HG03439 (cell line): ENCODE measurements around the gene FAM107B.

ENCODE experiments used
- ATAC-seq: cut with Tn5 transposase; IDR thresholded peaks from one replicate; pipeline ENCODE4 v1.9.1; 2021; ENCODE audit warnings: mild to moderate bottlenecking, moderate library complexity; ENCODE audit not compliant: unreplicated experiment

FAM107B gene

GRCh38 chr10:14563359-14563940, 211.2 kb downstream of the FAM107B start:
- ATAC-seq, result no peak

DNA sequence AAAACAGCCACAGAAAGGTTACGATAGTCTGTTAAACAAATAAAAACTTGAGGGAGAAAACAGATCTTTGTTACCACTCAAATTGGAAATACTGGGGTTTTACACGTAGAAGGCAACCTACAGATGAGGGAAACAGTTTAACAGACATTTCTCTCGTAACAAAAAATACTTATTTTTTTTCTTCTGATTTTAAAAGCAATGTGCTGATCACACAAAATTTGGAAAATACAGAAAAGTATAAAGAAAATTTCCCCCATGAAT, 211.7 kb downstream of the FAM107B start:
- no peak for ATAC-seq

DNA sequence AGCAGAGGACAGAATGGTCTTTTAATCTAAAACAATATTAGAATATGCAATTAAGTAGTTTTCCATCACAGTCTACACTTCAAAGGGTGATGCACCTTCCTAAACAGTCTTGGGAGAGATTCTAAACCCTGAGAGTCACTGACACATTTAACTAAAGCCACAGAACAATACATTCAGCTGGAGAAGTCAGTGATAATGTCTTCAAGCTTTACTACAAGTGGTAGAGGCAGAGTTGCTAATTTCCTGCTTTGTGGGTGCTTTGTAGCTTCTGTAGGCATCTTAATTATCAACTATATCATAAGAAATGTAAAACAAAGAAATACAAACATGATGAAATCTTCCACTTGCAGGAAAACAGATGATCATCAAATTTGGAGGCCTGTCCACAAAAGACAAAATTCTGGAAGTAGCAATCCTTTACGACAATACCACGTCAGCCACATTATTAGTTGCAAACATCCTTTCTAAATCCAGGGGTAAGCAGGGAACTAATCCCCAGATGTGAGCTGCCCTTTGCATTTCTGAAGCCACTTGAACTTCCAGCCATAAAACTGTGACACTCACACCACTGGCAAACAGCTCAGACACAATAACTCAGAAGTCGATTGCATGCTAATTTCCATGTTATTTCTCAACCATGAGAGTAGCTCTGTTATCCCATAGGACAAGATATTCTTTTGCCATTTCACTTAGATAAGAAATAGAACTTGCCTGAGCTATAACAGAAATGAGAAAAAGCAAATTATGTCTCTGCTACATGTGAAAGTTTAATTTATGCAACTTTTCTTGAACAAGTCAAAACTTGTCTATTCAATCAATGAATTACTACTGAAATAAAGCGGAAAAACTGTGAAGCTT, 212.2 kb downstream of the FAM107B start:
- no peak for ATAC-seq

GRCh38 chr10:14560791-14561765, 213.6 kb downstream of the FAM107B start:
- ATAC-seq, result no peak

- no peak for ATAC-seq
Observed at GRCh38 chr10:14560274-14560673, 214.4 kb downstream of the FAM107B start.

DNA sequence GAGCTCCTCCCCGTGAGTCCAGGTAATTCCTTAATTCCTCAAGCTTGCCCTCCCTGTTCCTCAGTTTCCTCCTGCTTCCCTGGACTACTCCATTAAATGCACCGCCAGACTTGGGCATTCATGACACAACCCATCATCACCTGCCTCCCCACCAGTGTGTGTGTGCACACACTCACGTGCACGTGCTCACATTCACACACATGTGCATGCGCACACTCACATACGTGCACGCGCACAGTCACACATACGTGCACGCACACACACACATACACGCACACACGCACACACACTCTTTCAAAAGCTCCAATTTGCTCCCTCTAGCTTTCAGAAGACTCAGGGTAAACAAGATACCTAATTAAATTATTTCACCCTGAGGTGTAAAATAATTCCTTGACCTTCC, 216.7 kb downstream of the FAM107B start:
- no peak for ATAC-seq

GRCh38 chr10:14557567-14557966, 217.1 kb downstream of the FAM107B start:
- no peak for ATAC-seq

GRCh38 chr10:14556285-14556956, 218.3 kb downstream of the FAM107B start:
- ATAC-seq, result no peak

GRCh38 chr10:14555807-14556206, 218.9 kb downstream of the FAM107B start:
- no peak for ATAC-seq

- no peak for ATAC-seq
Observed at GRCh38 chr10:14554491-14555205, 220.0 kb downstream of the FAM107B start.

GRCh38 chr10:14554091-14554490, 220.6 kb downstream of the FAM107B start:
- ATAC-seq, result no peak

DNA sequence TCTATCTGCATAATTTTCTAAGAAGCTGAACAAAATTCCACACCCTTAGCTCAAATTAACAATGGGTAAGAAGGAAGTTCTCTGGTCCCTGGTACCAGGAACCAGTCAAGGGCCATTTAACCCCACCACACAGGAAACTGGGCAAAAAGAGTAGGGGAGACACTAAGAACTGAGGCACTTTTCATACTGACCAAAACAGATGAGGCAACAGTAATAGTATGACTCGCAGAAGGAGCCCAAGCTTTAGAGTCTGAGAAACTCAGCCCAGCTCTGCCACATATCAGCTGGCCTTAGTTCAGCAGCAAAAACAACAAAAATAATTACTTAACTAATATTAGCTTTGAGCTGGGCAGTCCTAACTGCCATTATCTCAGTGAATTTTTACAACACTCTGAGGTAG, 221.2 kb downstream of the FAM107B start:
- no peak for ATAC-seq

DNA sequence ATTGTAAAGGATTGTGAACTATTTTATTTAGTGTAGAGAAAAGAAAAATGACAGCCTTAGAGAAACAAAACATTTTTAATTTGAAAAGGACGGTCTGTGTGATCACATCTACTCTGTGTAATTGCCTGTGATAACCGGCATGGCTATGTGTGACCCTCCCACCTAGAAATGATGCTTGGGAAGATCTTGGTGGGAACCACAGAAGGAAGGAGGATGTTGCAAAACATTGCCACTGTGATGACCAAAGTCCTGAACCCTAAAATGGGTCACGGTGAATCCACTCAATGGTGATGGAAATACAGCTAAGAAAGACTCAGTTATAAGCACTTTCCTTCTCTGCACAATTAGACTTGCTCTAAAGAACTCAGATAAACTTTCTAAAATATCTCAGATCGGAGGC, 222.7 kb downstream of the FAM107B start:
- ATAC-seq, result no peak

- ATAC-seq, result no peak
Observed at GRCh38 chr10:14550471-14550981, 224.2 kb downstream of the FAM107B start.

DNA sequence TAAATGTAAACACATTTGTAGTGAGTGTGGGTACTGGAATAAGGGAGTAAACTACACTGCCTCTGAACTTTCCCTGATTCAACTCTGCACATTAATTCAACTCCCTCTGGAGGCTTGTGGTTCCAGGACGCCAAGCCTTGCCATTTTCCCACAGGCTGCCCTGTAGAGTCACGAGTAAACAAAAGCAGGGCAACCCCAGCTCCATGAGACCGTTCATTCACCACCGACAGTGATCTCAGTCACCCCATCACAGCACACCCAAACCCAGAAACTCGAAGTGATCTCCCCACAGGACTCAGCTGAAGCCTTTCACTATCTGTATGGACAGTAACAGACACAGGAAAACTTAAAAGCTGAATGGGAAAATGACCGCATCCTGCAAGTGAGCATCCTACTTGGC, 225.2 kb downstream of the FAM107B start:
- no peak for ATAC-seq

DNA sequence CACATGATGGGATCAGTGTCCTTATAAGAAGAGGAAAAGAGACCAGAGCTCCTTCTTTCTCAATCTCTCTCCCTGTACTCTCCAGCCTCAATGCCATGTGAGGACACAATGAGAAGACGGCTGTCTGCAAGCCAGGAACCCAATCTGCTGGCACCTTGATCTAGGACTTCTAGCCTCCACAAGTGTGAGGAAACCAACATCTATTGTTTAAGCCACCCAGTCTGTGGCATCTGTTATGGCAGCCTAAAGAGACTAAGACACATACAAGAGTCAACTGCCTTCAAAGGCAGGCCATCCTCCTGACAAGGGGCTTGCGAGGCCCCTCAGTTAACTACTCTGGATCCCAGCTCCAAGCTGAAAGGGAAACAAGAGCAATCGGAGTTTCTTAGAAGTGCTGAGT, 225.7 kb downstream of the FAM107B start:
- no peak for ATAC-seq

- ATAC-seq, result no peak
Observed at GRCh38 chr10:14548474-14548873, 226.2 kb downstream of the FAM107B start.

- no peak for ATAC-seq
Observed at GRCh38 chr10:14547816-14548215, 226.9 kb downstream of the FAM107B start.

- ATAC-seq, result no peak
Observed at GRCh38 chr10:14545827-14546226, 228.9 kb downstream of the FAM107B start.

DNA sequence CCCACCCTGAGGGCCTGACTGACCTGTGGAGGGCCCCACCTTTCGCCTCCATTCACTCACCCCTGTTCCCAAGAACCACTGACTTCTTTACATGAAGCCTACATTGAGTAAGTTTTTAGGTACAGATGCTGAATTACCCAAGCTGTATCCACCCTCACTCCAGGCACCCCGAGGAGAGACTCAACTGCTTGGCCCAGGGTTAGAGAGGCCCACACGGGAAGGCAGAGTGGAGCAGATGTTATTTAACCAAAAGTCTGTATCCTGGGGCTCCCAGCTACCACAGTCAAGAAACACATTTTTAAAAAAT, 230.8 kb downstream of the FAM107B start:
- no peak for ATAC-seq
